ENCODE data around the gene ARHGAP9.

The ARHGAP9 gene

GRCh38 chr12:57470970-57471656 is 8.6 kb downstream of the ARHGAP9 start:
- Histone ChIP-seq H3K79me2 (ENCODE audit: insufficient read depth, low read length) (no peaks in the 10 kb centered on the region), H3K27me3 (ENCODE audit: low read length) (no peaks in the 10 kb centered on the region), H2AFZ (ENCODE audit: low read depth, low read length, severe bottlenecking) (no peak overlapping the region), H3K36me3 (ENCODE audit: low read length) (no peaks in the 10 kb centered on the region), H3K9me3 (ENCODE audit: insufficient read depth, low read length) (no peaks in the 10 kb centered on the region), H3K27ac (ENCODE audit: low read depth, low read length) (no peak overlapping the region), H3K9me2 (replicated peaks; ENCODE audit: insufficient read depth, low read length) (no peaks in the 10 kb centered on the region), H4K20me1 (ENCODE audit: low read depth, low read length) (no peaks in the 10 kb centered on the region), H3K4me3 (ENCODE audit: insufficient read depth, low read length, poor library complexity, severe bottlenecking) (no peak overlapping the region), H3K9ac (ENCODE audit: low read length) (no peak overlapping the region), H3K4me2 (ENCODE audit: low read depth, low read length, poor library complexity, severe bottlenecking) (no peak overlapping the region), H3F3A (ENCODE audit: insufficient read depth) (no peaks in the 10 kb centered on the region)
- TF ChIP-seq, protein P1, sequence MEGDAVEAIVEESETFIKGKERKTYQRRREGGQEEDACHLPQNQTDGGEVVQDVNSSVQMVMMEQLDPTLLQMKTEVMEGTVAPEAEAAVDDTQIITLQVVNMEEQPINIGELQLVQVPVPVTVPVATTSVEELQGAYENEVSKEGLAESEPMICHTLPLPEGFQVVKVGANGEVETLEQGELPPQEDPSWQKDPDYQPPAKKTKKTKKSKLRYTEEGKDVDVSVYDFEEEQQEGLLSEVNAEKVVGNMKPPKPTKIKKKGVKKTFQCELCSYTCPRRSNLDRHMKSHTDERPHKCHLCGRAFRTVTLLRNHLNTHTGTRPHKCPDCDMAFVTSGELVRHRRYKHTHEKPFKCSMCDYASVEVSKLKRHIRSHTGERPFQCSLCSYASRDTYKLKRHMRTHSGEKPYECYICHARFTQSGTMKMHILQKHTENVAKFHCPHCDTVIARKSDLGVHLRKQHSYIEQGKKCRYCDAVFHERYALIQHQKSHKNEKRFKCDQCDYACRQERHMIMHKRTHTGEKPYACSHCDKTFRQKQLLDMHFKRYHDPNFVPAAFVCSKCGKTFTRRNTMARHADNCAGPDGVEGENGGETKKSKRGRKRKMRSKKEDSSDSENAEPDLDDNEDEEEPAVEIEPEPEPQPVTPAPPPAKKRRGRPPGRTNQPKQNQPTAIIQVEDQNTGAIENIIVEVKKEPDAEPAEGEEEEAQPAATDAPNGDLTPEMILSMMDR (IDR thresholded peaks at IDR 0.05; ENCODE audit: insufficient read depth, low read length, poor library complexity, severe bottlenecking) = no peak
- no peak for TF ChIP-seq EZH2phosphoT487 (conservative IDR thresholded peaks at IDR 0.05; ENCODE audit: low read length)

- Histone ChIP-seq H3K4me2 (ENCODE audit: low read depth, low read length, poor library complexity, severe bottlenecking) (no peak overlapping the region), H3K27ac (ENCODE audit: low read depth, low read length) (no peak overlapping the region), H3F3A (ENCODE audit: insufficient read depth) (no peaks in the 10 kb centered on the region), H3K9ac (ENCODE audit: low read length) (no peak overlapping the region), H3K79me2 (ENCODE audit: insufficient read depth, low read length) (no peaks in the 10 kb centered on the region), H3K9me2 (replicated peaks; ENCODE audit: insufficient read depth, low read length) (no peaks in the 10 kb centered on the region), H4K20me1 (ENCODE audit: low read depth, low read length) (no peaks in the 10 kb centered on the region), H3K4me3 (ENCODE audit: insufficient read depth, low read length, poor library complexity, severe bottlenecking) (no peak overlapping the region), H3K36me3 (ENCODE audit: low read length) (no peaks in the 10 kb centered on the region), H2AFZ (ENCODE audit: low read depth, low read length, severe bottlenecking) (no peak overlapping the region), H3K27me3 (ENCODE audit: low read length) (no peaks in the 10 kb centered on the region), H3K9me3 (ENCODE audit: insufficient read depth, low read length) (no peaks in the 10 kb centered on the region)
- TF ChIP-seq EZH2phosphoT487 (conservative IDR thresholded peaks at IDR 0.05; ENCODE audit: low read length) = no peak
- TF ChIP-seq, protein P1 (IDR thresholded peaks at IDR 0.05; ENCODE audit: insufficient read depth, low read length, poor library complexity, severe bottlenecking) = no peak
Observed at GRCh38 chr12:57470286-57470969, 9.2 kb downstream of the ARHGAP9 start.

DNA sequence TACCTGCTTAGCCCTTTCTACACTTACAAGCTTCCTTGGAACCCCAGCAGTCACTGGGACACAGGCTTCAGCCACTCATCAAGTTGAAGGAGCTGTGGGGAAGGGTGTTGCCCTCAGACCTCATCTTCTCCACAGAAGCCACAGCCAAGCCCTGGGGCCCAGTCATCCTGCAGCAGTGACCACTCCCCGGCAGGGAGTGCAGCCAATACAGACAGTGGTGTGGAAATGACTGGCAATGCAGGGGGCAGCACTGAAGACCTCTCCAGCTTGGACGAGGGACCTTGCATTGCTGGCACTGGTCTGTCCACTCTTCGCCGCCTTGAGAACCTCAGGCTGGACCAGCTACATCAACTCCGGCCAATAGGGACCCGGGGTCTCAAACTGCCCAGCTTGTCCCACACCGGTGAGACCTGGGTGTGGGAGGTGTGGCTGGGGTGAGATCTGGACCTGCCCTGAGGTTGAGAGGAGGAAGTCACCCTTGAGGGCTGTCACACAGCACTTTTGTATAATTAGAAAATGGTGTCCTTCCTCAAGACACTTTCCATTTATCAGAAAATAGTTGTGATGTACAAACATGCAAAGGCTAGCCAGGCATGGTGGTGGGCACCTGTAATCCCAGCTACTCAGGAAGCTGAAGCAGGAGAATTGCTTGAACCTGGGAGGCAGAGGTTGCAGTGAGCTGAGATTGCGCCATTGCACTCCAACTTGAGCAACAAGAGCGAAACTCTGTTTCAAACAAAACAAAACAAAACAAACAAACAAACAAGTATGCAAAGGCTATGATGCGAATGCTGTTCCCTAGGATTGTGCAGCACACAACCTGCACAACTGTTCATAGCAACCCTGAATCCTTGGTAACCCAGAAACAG is 10.1 kb downstream of the ARHGAP9 start:
- H3K4me3 ChIP-seq (ENCODE audit: insufficient read depth, low read length, poor library complexity, severe bottlenecking) = no peak overlapping the region
- H3K36me3 ChIP-seq (ENCODE audit: low read length) = no peaks in the 10 kb centered on the region

More for the DNA sequence above, 10.1 kb downstream of the ARHGAP9 start:
- H4K20me1 ChIP-seq (ENCODE audit: low read depth, low read length) = no peaks in the 10 kb centered on the region
- no peaks in the 10 kb centered on the region for H3F3A ChIP-seq (ENCODE audit: insufficient read depth)
- H3K27ac ChIP-seq (ENCODE audit: low read depth, low read length) = no peak overlapping the region
- H2AFZ ChIP-seq (ENCODE audit: low read depth, low read length, severe bottlenecking) = no peak overlapping the region
- H3K9me2 ChIP-seq (replicated peaks; ENCODE audit: insufficient read depth, low read length) = no peaks in the 10 kb centered on the region
- H3K9me3 ChIP-seq (ENCODE audit: insufficient read depth, low read length) = no peaks in the 10 kb centered on the region
- no peak for TF ChIP-seq EZH2phosphoT487 (conservative IDR thresholded peaks at IDR 0.05; ENCODE audit: low read length)
- TF ChIP-seq, protein P1 (IDR thresholded peaks at IDR 0.05; ENCODE audit: insufficient read depth, low read length, poor library complexity, severe bottlenecking) = no peak
- no peaks in the 10 kb centered on the region for H3K27me3 ChIP-seq (ENCODE audit: low read length)
- no peak overlapping the region for H3K4me2 ChIP-seq (ENCODE audit: low read depth, low read length, poor library complexity, severe bottlenecking)
- H3K79me2 ChIP-seq (ENCODE audit: insufficient read depth, low read length) = no peaks in the 10 kb centered on the region
- no peak overlapping the region for H3K9ac ChIP-seq (ENCODE audit: low read length)

Measured in SU-DHL-6 (cell line).